ENCODE data around the gene ADAMTS17.
"Not testable (repeated sequence)": the region's sequence is repeated elsewhere in the genome, so short reads cannot be mapped to it uniquely, and the experiment has no call there.

ADAMTS17 gene

GRCh38 chr15:100101426-100102089 lies 240.2 kb downstream of the ADAMTS17 start:
- peak; percentile 11 for DNase-seq

- no peak for DNase-seq
Observed at GRCh38 chr15:100100926-100101325, 240.8 kb downstream of the ADAMTS17 start.

- no peak for DNase-seq
Observed at GRCh38 chr15:100099976-100100375, 241.8 kb downstream of the ADAMTS17 start.

- no peak for DNase-seq
Observed at GRCh38 chr15:100098705-100099104, 243.1 kb downstream of the ADAMTS17 start.

- DNase-seq, result peak; percentile 35
Observed at GRCh38 chr15:100097342-100098127, 244.2 kb downstream of the ADAMTS17 start.

- peak; percentile 20 for DNase-seq
Observed at GRCh38 chr15:100096700-100097099, 245.1 kb downstream of the ADAMTS17 start.

GRCh38 chr15:100096248-100096600 lies 245.6 kb downstream of the ADAMTS17 start:
- DNase-seq, result peak; percentile 32

- peak; percentile 30 for DNase-seq
Observed at GRCh38 chr15:100095541-100096247, 246.1 kb downstream of the ADAMTS17 start.

GRCh38 chr15:100094127-100094510 lies 247.7 kb downstream of the ADAMTS17 start:
- peak; percentile 27 for DNase-seq

- DNase-seq, result peak; percentile 31
Observed at GRCh38 chr15:100093211-100094126, 248.3 kb downstream of the ADAMTS17 start.

GRCh38 chr15:100092034-100092433 lies 249.7 kb downstream of the ADAMTS17 start:
- DNase-seq, result no peak

GRCh38 chr15:100090411-100090810 lies 251.4 kb downstream of the ADAMTS17 start:
- DNase-seq, result peak; percentile 38

- not testable (repeated sequence) for DNase-seq
Observed at GRCh38 chr15:100084042-100084821, 257.5 kb downstream of the ADAMTS17 start.

GRCh38 chr15:100083572-100083971 lies 258.2 kb downstream of the ADAMTS17 start:
- DNase-seq, result no peak

GRCh38 chr15:100082761-100083402 lies 258.9 kb downstream of the ADAMTS17 start:
- peak; percentile 38 for DNase-seq

GRCh38 chr15:100081454-100081853 lies 260.3 kb downstream of the ADAMTS17 start:
- no peak for DNase-seq

- DNase-seq, result no peak
Observed at GRCh38 chr15:100078511-100079220, 263.1 kb downstream of the ADAMTS17 start.

- no peak for DNase-seq
Observed at GRCh38 chr15:100075229-100075628, 266.5 kb downstream of the ADAMTS17 start.

- no peak for DNase-seq
Observed at GRCh38 chr15:100073982-100074381, 267.8 kb downstream of the ADAMTS17 start.

- not testable (repeated sequence) for DNase-seq
Observed at GRCh38 chr15:100066521-100067280, 275.1 kb downstream of the ADAMTS17 start.
